Karpas-422 (cell line): ENCODE results near the gene MPPED2. TPM values are rescaled to one million over a fixed set of nuclear protein-coding genes. Genes with fewer than 3 reads are reported as not detected.

Experiments used
- DNase-seq: peaks from one replicate; pipeline ENCODE4 v3.0.0-alpha.2; 2015
- H2AFZ ChIP-seq: fragments of 200-600 bp; sonication (generic); 2 replicates; pipeline ENCODE4 v1.6.1; 2014; ENCODE audit warnings: antibody characterized with exemption, low read length, mixed read lengths
- H3K27ac ChIP-seq: fragments of 200-600 bp; sonication (generic); 2 replicates; pipeline ENCODE4 v1.5.1; 2014; ENCODE audit warnings: mild to moderate bottlenecking, low read length, moderate library complexity
- H3K27me3 ChIP-seq: fragments of 200-600 bp; sonication (generic); 2 replicates; pipeline ENCODE4 v1.6.1; 2014; ENCODE audit warnings: low read length, mixed read lengths
- H3K36me3 ChIP-seq: fragments of 200-600 bp; sonication (generic); 2 replicates; pipeline ENCODE4 v1.6.1; 2014; ENCODE audit warnings: low read length, mixed read lengths; ENCODE audit not compliant: insufficient read depth
- H3K4me1 ChIP-seq: fragments of 200-600 bp; sonication (generic); 2 replicates; pipeline ENCODE4 v1.6.1; 2014; ENCODE audit warnings: mild to moderate bottlenecking, low read length, mixed read lengths
- H3K4me2 ChIP-seq: fragments of 200-600 bp; sonication (generic); 2 replicates; pipeline ENCODE4 v1.6.1; 2014; ENCODE audit warnings: low read length, low read depth, mild to moderate bottlenecking; ENCODE audit not compliant: poor library complexity, severe bottlenecking
- H3K4me3 ChIP-seq: fragments of 200-600 bp; sonication (generic); 2 replicates; pipeline ENCODE4 v1.5.1; 2014; ENCODE audit warnings: mild to moderate bottlenecking, antibody characterized with exemption, low read length, mixed read lengths
- H3K79me2 ChIP-seq: fragments of 200-600 bp; sonication (generic); 2 replicates; pipeline ENCODE4 v1.6.1; 2014; ENCODE audit warnings: mild to moderate bottlenecking, low read length, mixed read lengths
- H3K9ac ChIP-seq: fragments of 200-600 bp; sonication (generic); 2 replicates; pipeline ENCODE4 v1.6.0; 2014; ENCODE audit warnings: low read length
- H3K9me2 ChIP-seq: fragments of 200-600 bp; sonication (generic), shearing (Covaris generic); replicated peaks from 2 replicates; pipeline ENCODE4 v1.6.0; 2014; ENCODE audit warnings: mild to moderate bottlenecking, low read length, moderate library complexity; ENCODE audit not compliant: insufficient read depth
- H3K9me3 ChIP-seq: fragments of 300-700, 200-600 bp; sonication (generic); 2 replicates; pipeline ENCODE4 v1.6.1; 2014; ENCODE audit warnings: low read length, mixed read lengths
- H4K20me1 ChIP-seq: fragments of 200-600 bp; sonication (generic); 2 replicates; pipeline ENCODE4 v1.6.1; 2014; ENCODE audit warnings: mild to moderate bottlenecking, antibody characterized with exemption, low read length, low read depth; ENCODE audit not compliant: insufficient read depth
- total RNA-seq: library from RNA; depleted of rRNA; stranded (reverse); fragments of >200 nt; shearing (Covaris generic); gene quantifications from 2 replicates; pipeline ENCODE4 v1.2.3, GENCODE V29; 2014; ENCODE audit warnings: low replicate concordance

The MPPED2 gene
- total RNA-seq, 1 experiment from 2014 or later: not detected

DNA sequence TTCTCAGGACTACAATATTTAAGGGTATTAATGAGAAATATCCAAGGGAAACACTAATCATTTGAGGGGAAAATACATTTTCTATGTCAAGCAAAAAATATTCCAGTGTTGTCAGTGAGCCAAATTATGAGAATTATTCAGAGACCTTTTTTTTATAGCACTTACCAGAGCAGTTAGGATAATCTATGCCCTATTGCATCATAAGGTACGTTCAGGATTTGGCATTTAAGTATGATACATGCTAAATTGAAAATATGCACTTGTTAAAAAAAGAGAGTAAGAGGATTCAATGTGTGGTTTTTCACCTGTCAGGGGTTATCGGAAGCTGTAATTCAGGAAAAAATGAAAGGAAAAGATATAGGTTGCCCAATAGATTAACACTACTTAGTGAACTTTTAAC lies 17.2 kb upstream of the MPPED2 start:
- Histone ChIP-seq H3K79me2 (no peaks in the 10 kb centered on the region), H3K9me2 (no peaks in the 10 kb centered on the region), H3K4me2 (no peak overlapping the region), H4K20me1 (no peaks in the 10 kb centered on the region), H3K9ac (no peak overlapping the region), H3K27ac (no peak overlapping the region), H3K4me1 (no peaks in the 10 kb centered on the region), H3K9me3 (no peaks in the 10 kb centered on the region), H3K27me3 (no peaks in the 10 kb centered on the region), H2AFZ (no peak overlapping the region), H3K4me3 (no peak overlapping the region), H3K36me3 (no peaks in the 10 kb centered on the region)
- no peak for DNase-seq

DNA sequence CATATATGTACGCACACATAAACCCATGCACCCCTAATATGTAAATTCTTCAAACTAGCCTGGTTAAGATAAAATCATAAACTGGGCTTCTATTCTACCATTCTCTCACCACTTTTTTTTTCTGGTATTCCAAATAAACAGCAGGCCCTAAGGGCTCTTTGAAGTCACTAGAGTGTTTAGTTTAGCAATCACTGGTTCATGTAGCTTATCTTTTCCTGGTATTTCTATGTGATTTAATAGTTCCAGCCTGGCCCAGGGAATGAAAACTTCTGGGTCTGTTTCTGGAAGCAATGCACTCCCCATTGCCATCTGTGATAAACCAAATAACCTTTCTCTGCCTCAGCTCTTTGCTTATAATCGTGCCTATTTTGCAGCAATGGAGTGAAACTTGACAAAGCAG lies 10.7 kb upstream of the MPPED2 start:
- no peak overlapping the region for H3K4me2 ChIP-seq
- no peaks in the 10 kb centered on the region for H3K9me3 ChIP-seq
- no peaks in the 10 kb centered on the region for H3K27me3 ChIP-seq
- no peaks in the 10 kb centered on the region for H3K9me2 ChIP-seq
- no peaks in the 10 kb centered on the region for H3K4me1 ChIP-seq
- no peak overlapping the region for H2AFZ ChIP-seq
- H3K27ac ChIP-seq: no peak overlapping the region
- H3K9ac ChIP-seq: no peak overlapping the region
- H3K79me2 ChIP-seq: no peaks in the 10 kb centered on the region
- no peak overlapping the region for H3K4me3 ChIP-seq
- H3K36me3 ChIP-seq: no peaks in the 10 kb centered on the region
- H4K20me1 ChIP-seq: no peaks in the 10 kb centered on the region
- DNase-seq: no peak

DNA sequence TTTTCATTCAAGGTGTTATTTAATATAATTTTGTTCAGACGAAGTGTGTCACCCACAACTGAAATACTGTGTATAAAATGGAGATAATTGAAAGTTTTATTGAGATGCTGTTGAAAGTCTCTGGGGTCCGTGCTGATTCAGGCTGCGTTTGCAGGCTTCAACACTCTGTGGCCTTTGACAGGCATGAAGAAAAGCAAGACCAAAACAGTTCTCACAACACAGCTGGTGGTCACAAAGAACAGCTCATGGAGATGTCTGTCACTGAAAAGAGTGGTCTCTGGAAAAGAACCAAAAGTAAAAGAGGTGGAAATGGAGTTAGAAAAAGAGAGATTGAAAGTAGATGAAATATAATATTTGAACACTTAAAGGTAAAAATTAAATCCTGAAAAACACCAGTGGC lies 9.8 kb upstream of the MPPED2 start:
- no peak for DNase-seq
- Histone ChIP-seq H3K27me3 (no peaks in the 10 kb centered on the region), H3K9ac (no peak overlapping the region), H3K79me2 (no peaks in the 10 kb centered on the region), H3K9me2 (no peaks in the 10 kb centered on the region), H3K36me3 (no peaks in the 10 kb centered on the region), H3K27ac (no peak overlapping the region), H3K4me2 (no peak overlapping the region), H3K9me3 (no peaks in the 10 kb centered on the region), H4K20me1 (no peaks in the 10 kb centered on the region), H2AFZ (no peak overlapping the region), H3K4me3 (no peak overlapping the region), H3K4me1 (no peaks in the 10 kb centered on the region)

DNA sequence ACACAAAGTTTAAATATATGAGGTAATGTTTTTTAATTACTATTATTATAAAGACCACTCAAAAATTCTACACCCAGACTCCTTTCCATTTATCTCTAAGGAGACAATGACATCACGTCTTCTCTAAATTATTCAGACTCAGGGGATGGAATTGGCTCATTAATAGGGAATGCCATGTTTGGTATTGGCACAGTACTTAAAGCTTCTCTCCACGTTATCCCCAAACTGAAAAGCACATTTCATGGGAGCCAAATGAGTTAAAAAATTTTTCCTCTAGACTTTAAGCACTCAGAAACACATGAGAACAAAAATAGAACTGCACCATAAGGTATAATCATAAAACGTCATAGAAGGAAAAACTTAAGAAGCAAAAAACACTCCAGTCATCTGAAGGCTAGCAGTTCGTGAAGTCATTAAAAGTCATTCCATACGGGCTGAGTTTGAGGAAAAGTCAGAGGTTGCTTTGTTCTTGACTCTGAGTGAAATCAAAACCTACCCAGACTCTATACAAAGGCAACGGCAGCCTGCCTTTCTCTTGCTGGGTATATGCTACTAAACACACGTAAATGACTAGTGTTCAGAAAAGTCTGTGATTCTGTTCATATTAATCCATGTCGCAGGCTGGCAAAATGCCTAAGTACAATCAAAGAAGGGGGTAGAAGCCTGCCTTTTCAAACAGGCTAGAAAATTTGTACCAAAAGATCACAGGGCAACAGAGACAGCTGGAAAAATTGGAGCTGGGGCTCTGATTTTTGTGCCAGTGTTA lies 8.7 kb upstream of the MPPED2 start:
- no peaks in the 10 kb centered on the region for H3K4me1 ChIP-seq
- H3K9ac ChIP-seq: no peak overlapping the region
- H3K9me3 ChIP-seq: no peaks in the 10 kb centered on the region
- DNase-seq: no peak
- no peaks in the 10 kb centered on the region for H4K20me1 ChIP-seq
- H3K4me3 ChIP-seq: no peak overlapping the region
- no peak overlapping the region for H3K4me2 ChIP-seq
- no peaks in the 10 kb centered on the region for H3K36me3 ChIP-seq
- no peak overlapping the region for H2AFZ ChIP-seq
- H3K27me3 ChIP-seq: no peaks in the 10 kb centered on the region
- H3K9me2 ChIP-seq: no peaks in the 10 kb centered on the region
- H3K79me2 ChIP-seq: no peaks in the 10 kb centered on the region
- no peak overlapping the region for H3K27ac ChIP-seq

DNA sequence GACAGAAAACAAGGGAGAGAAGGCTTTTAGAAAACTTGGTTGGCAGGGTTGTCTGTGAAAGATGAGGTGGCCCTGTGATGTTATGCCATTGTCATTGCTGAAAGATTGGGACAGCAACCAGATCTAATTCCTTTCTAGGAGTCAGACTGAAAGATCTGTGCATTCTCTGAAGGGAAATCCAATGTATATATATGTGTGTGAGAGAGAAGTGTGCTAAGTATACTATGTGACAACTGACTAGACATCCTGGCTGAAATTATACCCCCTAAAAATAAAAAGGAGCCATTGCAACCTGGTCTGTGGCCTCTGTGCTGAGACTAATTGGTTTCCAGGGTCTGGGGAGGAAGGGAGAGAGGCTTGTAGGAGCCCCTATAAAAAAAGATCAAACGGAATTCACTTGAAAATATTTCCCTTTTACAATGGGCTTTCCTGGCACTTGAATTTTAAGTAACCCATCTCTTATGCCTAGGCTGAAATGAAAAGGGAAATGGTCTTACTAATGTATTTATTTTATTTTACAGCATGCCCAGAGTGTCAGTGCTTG lies 1.2 kb upstream of the MPPED2 start:
- Histone ChIP-seq H3K9ac (no peak overlapping the region), H3K4me1 (no peaks in the 10 kb centered on the region), H3K27ac (no peak overlapping the region), H2AFZ (no peak overlapping the region), H3K4me3 (no peak overlapping the region), H3K9me3 (no peaks in the 10 kb centered on the region), H3K27me3 (no peaks in the 10 kb centered on the region), H3K4me2 (no peak overlapping the region), H3K79me2 (no peaks in the 10 kb centered on the region), H3K9me2 (no peaks in the 10 kb centered on the region), H4K20me1 (no peaks in the 10 kb centered on the region), H3K36me3 (no peaks in the 10 kb centered on the region)
- no peak for DNase-seq

DNA sequence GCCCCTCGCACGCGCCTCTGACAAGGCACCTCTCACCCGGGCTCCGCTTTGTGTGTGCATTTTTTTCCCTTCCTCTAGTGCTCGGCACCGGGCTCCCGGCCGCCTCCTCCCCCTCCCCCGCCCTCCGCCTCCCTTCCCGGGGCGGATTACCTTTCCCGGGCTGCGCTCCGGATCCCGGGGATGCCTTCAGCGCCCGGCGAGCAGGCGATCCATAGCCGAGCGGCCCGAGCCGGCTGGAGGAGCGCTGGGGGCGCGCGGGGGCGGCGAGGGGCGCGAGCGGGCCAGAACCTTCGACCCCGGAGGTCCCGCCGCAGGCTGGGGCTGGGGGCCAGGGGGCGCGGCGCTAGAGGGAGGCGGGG lies 282 bp downstream of the MPPED2 start:
- no peaks in the 10 kb centered on the region for H3K79me2 ChIP-seq
- no peak overlapping the region for H3K9ac ChIP-seq
- H3K27me3 ChIP-seq: no peaks in the 10 kb centered on the region
- no peak overlapping the region for H3K27ac ChIP-seq
- no peak overlapping the region for H2AFZ ChIP-seq
- H4K20me1 ChIP-seq: no peaks in the 10 kb centered on the region
- no peaks in the 10 kb centered on the region for H3K36me3 ChIP-seq
- H3K9me3 ChIP-seq: no peaks in the 10 kb centered on the region
- no peak overlapping the region for H3K4me2 ChIP-seq
- H3K4me3 ChIP-seq: no peak overlapping the region
- no peaks in the 10 kb centered on the region for H3K4me1 ChIP-seq
- H3K9me2 ChIP-seq: no peaks in the 10 kb centered on the region
- DNase-seq: no peak

DNA sequence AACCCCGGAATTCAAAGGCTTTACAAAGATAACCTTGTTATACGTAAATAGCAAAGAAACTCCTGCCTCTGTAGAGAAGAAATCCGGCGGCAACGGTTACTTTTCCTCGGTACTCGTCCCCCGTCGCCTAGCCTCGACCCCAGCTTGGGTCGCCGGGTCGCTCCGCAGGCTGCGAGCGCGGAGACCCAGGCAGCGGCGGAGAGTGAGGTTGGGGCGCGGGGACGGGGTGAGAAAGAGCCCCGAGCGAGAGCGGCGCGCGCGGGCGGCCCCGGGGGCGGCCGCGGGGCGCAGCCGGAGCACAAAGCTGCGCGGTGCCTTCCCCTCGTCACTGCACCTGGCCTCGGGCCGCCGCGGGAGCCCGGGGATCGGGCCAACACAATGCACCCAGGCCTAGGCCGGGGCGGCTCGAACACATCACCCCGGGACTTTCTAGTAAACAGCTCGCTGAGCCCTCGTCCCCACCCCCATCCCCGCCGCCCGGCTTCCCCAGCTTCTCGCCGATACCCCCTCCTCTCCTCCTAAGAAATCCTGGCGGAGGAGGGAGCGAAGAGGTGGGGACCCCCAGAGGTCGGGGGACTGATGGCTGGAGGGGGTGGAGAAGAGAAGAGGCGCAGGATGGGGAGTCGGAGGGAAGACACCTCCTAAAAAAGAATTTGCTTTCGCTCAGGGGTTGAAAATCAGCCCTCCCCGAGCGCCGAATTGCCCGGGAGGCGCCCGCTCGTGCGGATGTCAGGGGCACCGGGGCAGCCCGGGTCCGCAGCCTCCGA lies 845 bp downstream of the MPPED2 start:
- Histone ChIP-seq H3K9ac (no peak overlapping the region), H3K4me1 (no peaks in the 10 kb centered on the region), H3K9me2 (no peaks in the 10 kb centered on the region), H3K4me3 (no peak overlapping the region), H3K9me3 (no peaks in the 10 kb centered on the region), H3K79me2 (no peaks in the 10 kb centered on the region), H3K27me3 (no peaks in the 10 kb centered on the region), H4K20me1 (no peaks in the 10 kb centered on the region), H2AFZ (no peak overlapping the region), H3K4me2 (no peak overlapping the region), H3K36me3 (no peaks in the 10 kb centered on the region), H3K27ac (no peak overlapping the region)
- DNase-seq: no peak

DNA sequence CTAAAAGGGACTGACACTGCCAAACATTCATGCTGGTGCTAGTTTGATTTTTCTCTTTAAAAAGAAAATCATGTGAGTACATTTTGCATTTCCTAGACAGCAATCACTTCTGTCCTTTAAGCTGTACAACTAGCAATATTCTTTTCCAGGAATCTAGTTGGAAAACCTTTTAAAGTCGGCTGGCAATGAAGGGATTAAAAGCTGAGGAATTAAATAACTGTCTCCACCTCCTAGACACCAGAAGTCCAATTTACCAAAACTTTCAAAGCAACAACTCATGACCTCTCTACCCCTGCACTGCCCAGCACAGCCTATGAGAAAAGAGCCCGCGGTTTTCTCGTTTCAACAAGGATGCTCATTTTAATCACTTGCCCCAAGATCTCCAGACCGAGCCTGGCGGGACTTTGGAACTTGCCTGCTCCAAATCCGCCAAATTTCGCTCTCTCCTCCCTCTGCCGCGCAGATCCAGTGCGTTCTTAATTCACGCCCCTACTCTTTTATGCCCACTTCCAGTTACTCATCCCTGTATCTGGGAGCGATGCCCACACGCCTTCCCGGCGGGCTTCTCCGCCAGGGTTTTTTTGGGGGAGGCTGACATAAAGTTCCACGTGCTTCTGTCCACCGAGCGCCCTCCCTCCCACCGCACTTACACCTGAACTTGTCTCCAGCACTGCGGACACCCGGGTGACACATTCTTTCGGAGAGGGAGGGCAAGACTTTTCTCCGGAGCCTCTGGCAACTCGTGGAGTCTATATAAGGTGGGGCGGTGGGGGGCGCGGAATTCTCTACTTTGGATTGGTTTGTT lies 2.5 kb downstream of the MPPED2 start:
- Histone ChIP-seq H2AFZ (no peak overlapping the region), H3K4me2 (no peak overlapping the region), H3K27ac (no peak overlapping the region), H3K4me1 (no peaks in the 10 kb centered on the region), H3K36me3 (no peaks in the 10 kb centered on the region), H3K79me2 (no peaks in the 10 kb centered on the region), H3K9ac (no peak overlapping the region), H4K20me1 (no peaks in the 10 kb centered on the region), H3K4me3 (no peak overlapping the region), H3K9me3 (no peaks in the 10 kb centered on the region), H3K9me2 (no peaks in the 10 kb centered on the region), H3K27me3 (no peaks in the 10 kb centered on the region)
- DNase-seq: no peak
